Osteocyte (in vitro differentiated cells): ENCODE results near the gene EPS15. TPM values are rescaled to one million over a fixed set of nuclear protein-coding genes. Genes with fewer than 3 reads are reported as not detected.

Experiments
- DNase-seq: peaks from one replicate; pipeline ENCODE4 v3.0.0; 2021; ENCODE audit warnings: mixed read lengths; ENCODE audit not compliant: unreplicated experiment; ENCODE audit errors: extremely low spot score
- H3K27ac Mint-ChIP-seq: one replicate; pipeline ENCODE4 v1.8.0; 2021; ENCODE audit warnings: mild to moderate bottlenecking, mixed read lengths; ENCODE audit not compliant: unreplicated experiment
- H3K27me3 Mint-ChIP-seq: one replicate; pipeline ENCODE4 v1.8.0; 2021; ENCODE audit warnings: mixed read lengths; ENCODE audit not compliant: unreplicated experiment
- H3K36me3 Mint-ChIP-seq: one replicate; pipeline ENCODE4 v1.8.0; 2021; ENCODE audit warnings: mixed read lengths; ENCODE audit not compliant: unreplicated experiment
- H3K4me1 Mint-ChIP-seq: one replicate; pipeline ENCODE4 v1.8.0; 2021; ENCODE audit warnings: mixed read lengths; ENCODE audit not compliant: unreplicated experiment
- H3K4me3 Mint-ChIP-seq: one replicate; pipeline ENCODE4 v1.8.0; 2021; ENCODE audit warnings: mild to moderate bottlenecking, moderate library complexity, mixed read lengths; ENCODE audit not compliant: unreplicated experiment
- H3K9me3 Mint-ChIP-seq: one replicate; pipeline ENCODE4 v1.8.0; 2021; ENCODE audit warnings: mixed read lengths; ENCODE audit not compliant: unreplicated experiment
- CTCF ChIP-seq: fragments of 200-600 bp; sonication (generic); IDR thresholded peaks from 2 replicates; pipeline ENCODE4 v1.5.0; 2021; ENCODE audit warnings: antibody characterized with exemption, mild to moderate bottlenecking, moderate library complexity
- total RNA-seq: library from RNA; stranded (reverse); gene quantifications from 2 replicates; pipeline ENCODE4 v1.2.1, GENCODE V29; 2021

EPS15 gene
- total RNA-seq, 1 donor from 2014 or later: 62.4 TPM

- no peak for DNase-seq
- Mint-ChIP-seq H3K27ac (peak overlapping the region; percentile 10), H3K4me3 (no peak overlapping the region), H3K9me3 (no peaks in the 10 kb centered on the region), H3K36me3 (no peaks in the 10 kb centered on the region), H3K27me3 (no peaks in the 10 kb centered on the region), H3K4me1 (peaks cover 27% of the 10 kb centered on the region)
- TF ChIP-seq CTCF: no peak
These were observed 194.6 kb downstream of the EPS15 start for GRCh38 chr1:51324251-51325010.

- TF ChIP-seq CTCF: no peak
- H3K4me1 Mint-ChIP-seq: peaks cover 20% of the 10 kb centered on the region
- no peaks in the 10 kb centered on the region for H3K36me3 Mint-ChIP-seq
- H3K9me3 Mint-ChIP-seq: no peaks in the 10 kb centered on the region
- H3K4me3 Mint-ChIP-seq: no peak overlapping the region
- no peaks in the 10 kb centered on the region for H3K27me3 Mint-ChIP-seq
- no peak for DNase-seq
- H3K27ac Mint-ChIP-seq: no peak overlapping the region
These were observed 195.3 kb downstream of the EPS15 start for GRCh38 chr1:51323778-51324177.

GRCh38 chr1:51322417-51323101 lies 196.5 kb downstream of the EPS15 start:
- TF ChIP-seq CTCF: no peak
- peaks cover 20% of the 10 kb centered on the region for H3K4me1 Mint-ChIP-seq
- no peak overlapping the region for H3K27ac Mint-ChIP-seq
- no peaks in the 10 kb centered on the region for H3K9me3 Mint-ChIP-seq
- H3K27me3 Mint-ChIP-seq: no peaks in the 10 kb centered on the region
- H3K36me3 Mint-ChIP-seq: no peaks in the 10 kb centered on the region
- DNase-seq: no peak
- H3K4me3 Mint-ChIP-seq: no peak overlapping the region

GRCh38 chr1:51321924-51322280 lies 197.2 kb downstream of the EPS15 start:
- TF ChIP-seq CTCF: no peak
- no peak for DNase-seq
- Mint-ChIP-seq H3K9me3 (no peaks in the 10 kb centered on the region), H3K27me3 (no peaks in the 10 kb centered on the region), H3K4me3 (no peak overlapping the region), H3K4me1 (peaks cover 20% of the 10 kb centered on the region), H3K36me3 (no peaks in the 10 kb centered on the region), H3K27ac (no peak overlapping the region)
